Endothelial cell of umbilical vein (primary cell): Measurements from ENCODE around the gene SLC38A11. TPM values are rescaled to one million over a fixed set of nuclear protein-coding genes. Genes with fewer than 3 reads are reported as not detected.

Source experiments
- BruUV-seq: library from RNA; stranded (reverse); fragments of 400-500 nt; replicated peaks from 2 replicates; lab custom pipeline; 2021; lab: Mats Ljungman, UMichigan
- CTCF ChIA-PET: fragments of 300-600, 350-600 bp; sonication (Branson Sonifier 250); formaldehyde crosslinking; loops from one replicate; lab custom pipeline; 2021; ENCODE audit warnings: antibody characterized with exemption, inconsistent platforms; lab: Charles Lee
- POLR2A ChIA-PET: fragments of 300-600, 350-600 bp; sonication (Branson Sonifier 250); formaldehyde crosslinking; loops from one replicate; lab custom pipeline; 2021; ENCODE audit warnings: antibody characterized with exemption, inconsistent platforms; lab: Charles Lee
- DNase-seq: peaks from one replicate; pipeline ENCODE4 v3.0.0-alpha.2; 2011; ENCODE audit warnings: low read depth, low spot score
- FAIRE-seq: peaks from 2 replicates; lab custom pipeline; 2011; peaks lifted over from hg19 to GRCh38; lab: Jason Lieb, UNC
- H2AFZ ChIP-seq: 2 replicates; pipeline ENCODE4 v1.6.0; 2012; ENCODE audit warnings: low read depth, low read length, control low read depth, inconsistent platforms
- H3K27ac ChIP-seq: 2 replicates; pipeline ENCODE4 v1.5.1; 2011; ENCODE audit warnings: low read depth, mild to moderate bottlenecking, control low read depth, low read length, moderate library complexity; ENCODE audit not compliant: insufficient read depth
- H3K27me3 ChIP-seq, 2 experiments: 2 replicates each; pipeline versions ENCODE4 v1.6.0 to v1.6.1; 2011; ENCODE audit warnings: low read length in 2 of 2, mixed read lengths in 1 of 2; ENCODE audit not compliant: control insufficient read depth in 2 of 2, insufficient read depth in 2 of 2
- H3K36me3 ChIP-seq, 2 experiments: 2 replicates in 1 of 2; 3 replicates in 1 of 2; pipeline ENCODE4 v1.5.1; 2011; ENCODE audit warnings: low read length in 2 of 2, mild to moderate bottlenecking in 1 of 2, moderate library complexity in 1 of 2; ENCODE audit not compliant: control insufficient read depth in 2 of 2, insufficient read depth in 2 of 2; ENCODE audit errors: extremely low read depth in 1 of 2
- H3K4me1 ChIP-seq: 3 replicates; pipeline ENCODE4 v1.5.1; 2011; ENCODE audit warnings: mild to moderate bottlenecking, low read length; ENCODE audit not compliant: control insufficient read depth, insufficient read depth; ENCODE audit errors: extremely low read depth
- H3K4me2 ChIP-seq: 2 replicates; pipeline ENCODE4 v1.6.1; 2011; ENCODE audit warnings: low read length, control low read depth, mixed read lengths; ENCODE audit not compliant: insufficient read depth
- H3K4me3 ChIP-seq, 3 experiments: fragments of 200-600 bp in 1 of 3; sonication (generic), shearing (Covaris generic) in 1 of 3; replicated peaks in 1 of 3; 2 replicates each; pipeline ENCODE4 v1.5.1; 2011 to 2016; ENCODE audit warnings: control low read depth in 3 of 3, low read length in 3 of 3, mild to moderate bottlenecking in 2 of 3, inconsistent platforms in 1 of 3, low read depth in 1 of 3, moderate library complexity in 1 of 3; ENCODE audit not compliant: insufficient read depth in 1 of 3
- H3K79me2 ChIP-seq: 2 replicates; pipeline ENCODE4 v1.6.0; 2012; ENCODE audit warnings: low read length, inconsistent platforms; ENCODE audit not compliant: control insufficient read depth, insufficient read depth
- H3K9ac ChIP-seq: replicated peaks from 2 replicates; pipeline ENCODE3; 2011; ENCODE audit warnings: low read length, control low read depth; ENCODE audit not compliant: insufficient read depth; ENCODE audit errors: extremely low read depth
- H3K9me1 ChIP-seq: replicated peaks from 3 replicates; pipeline ENCODE4 v1.6.0; 2011; ENCODE audit warnings: mild to moderate bottlenecking, low read length; ENCODE audit not compliant: control insufficient read depth, insufficient read depth; ENCODE audit errors: extremely low read depth
- H3K9me3 ChIP-seq: replicated peaks from 2 replicates; pipeline ENCODE4 v1.5.1; 2012; ENCODE audit warnings: low read length, inconsistent platforms; ENCODE audit not compliant: control insufficient read depth, insufficient read depth
- H4K20me1 ChIP-seq: replicated peaks from 2 replicates; pipeline ENCODE3; 2011; ENCODE audit warnings: mild to moderate bottlenecking, low read length; ENCODE audit not compliant: control insufficient read depth, insufficient read depth; ENCODE audit errors: extremely low read depth
- EZH2 ChIP-seq: IDR thresholded peaks from 2 replicates; pipeline ENCODE4 v1.6.1; 2012; ENCODE audit warnings: borderline replicate concordance, low read depth, mild to moderate bottlenecking, moderate library complexity, low read length, inconsistent platforms; ENCODE audit not compliant: severe bottlenecking
- FOS ChIP-seq: IDR thresholded peaks from 2 replicates; pipeline ENCODE4 v1.6.1; 2011; ENCODE audit warnings: mild to moderate bottlenecking, low read length, moderate library complexity, borderline replicate concordance; ENCODE audit not compliant: insufficient read depth
- GATA2 ChIP-seq: IDR thresholded peaks from 2 replicates; pipeline ENCODE4 v1.7.0; 2011; ENCODE audit warnings: low read depth, mild to moderate bottlenecking, moderate library complexity, mixed read lengths, low read length; ENCODE audit not compliant: insufficient read length, insufficient read depth
- JUN ChIP-seq: IDR thresholded peaks from 2 replicates; pipeline ENCODE4 v1.6.1; 2011; ENCODE audit warnings: borderline replicate concordance, low read depth; ENCODE audit not compliant: insufficient read length, insufficient read depth
- MAX ChIP-seq: IDR thresholded peaks from 2 replicates; pipeline ENCODE4 v1.6.1; 2011; ENCODE audit not compliant: insufficient read depth, insufficient read length
- MYC ChIP-seq: IDR thresholded peaks from one replicate; pipeline ENCODE4 v1.6.1; 2011; ENCODE audit warnings: mild to moderate bottlenecking, low read depth, low read length
- POLR2A ChIP-seq: IDR thresholded peaks from 2 replicates; pipeline ENCODE4 v1.6.1; 2012; ENCODE audit warnings: low read depth, mild to moderate bottlenecking, control low read depth, low read length
- POLR2AphosphoS5 ChIP-seq: IDR thresholded peaks from 2 replicates; pipeline ENCODE4 v1.6.1; 2012; ENCODE audit warnings: low read depth, mild to moderate bottlenecking, control low read depth, low read length, moderate library complexity; ENCODE audit not compliant: insufficient read depth
- dilution Hi-C: fragments of 300-500 bp; cut with MboI; formaldehyde crosslinking; loops from one replicate; pipeline ENCODE4 v1.15.0; 2019; ENCODE audit warnings: low sequenced_read_pairs; ENCODE audit not compliant: extremely low pct_ligation_motif_present
- intact Hi-C: fragments of 100-400 bp; cut with micrococcal nuclease; formaldehyde crosslinking; loops from one replicate; pipeline ENCODE4 v1.10.0; 2022
- polyA plus RNA-seq, 4 experiments: library from polyadenylated mRNA; depleted of rRNA in 3 of 4; stranded (reverse) in 3 of 4; unstranded in 1 of 4; fragments of >200 nt; gene quantifications; 2 replicates each; pipeline versions ENCODE4 v1.2.1 to v1.2.3, GENCODE V29; 2011 to 2012; ENCODE audit warnings: missing spikeins in 1 of 4
- total RNA-seq: library from RNA; stranded (reverse); gene quantifications from 2 replicates; pipeline ENCODE4 v1.2.3, GENCODE V29; 2021
- TF ChIP-seq, protein P1 (sequence below), 2 donors: IDR thresholded peaks; 1 replicate in 1 of 2; 2 replicates in 1 of 2; pipeline ENCODE4 v1.5.1; 2011; ENCODE audit warnings: low read length in 2 of 2, mild to moderate bottlenecking in 2 of 2, moderate library complexity in 2 of 2, control low read depth in 1 of 2, inconsistent platforms in 1 of 2, low read depth in 1 of 2; ENCODE audit not compliant: insufficient read depth in 1 of 2; ENCODE audit errors: extremely low read depth in 1 of 2

Gene SLC38A11
- total and polyA plus RNA-seq, 2 donors (not counting 3 experiments of a cell fraction or from before 2014, with no cell fraction given), result not detected

DNA sequence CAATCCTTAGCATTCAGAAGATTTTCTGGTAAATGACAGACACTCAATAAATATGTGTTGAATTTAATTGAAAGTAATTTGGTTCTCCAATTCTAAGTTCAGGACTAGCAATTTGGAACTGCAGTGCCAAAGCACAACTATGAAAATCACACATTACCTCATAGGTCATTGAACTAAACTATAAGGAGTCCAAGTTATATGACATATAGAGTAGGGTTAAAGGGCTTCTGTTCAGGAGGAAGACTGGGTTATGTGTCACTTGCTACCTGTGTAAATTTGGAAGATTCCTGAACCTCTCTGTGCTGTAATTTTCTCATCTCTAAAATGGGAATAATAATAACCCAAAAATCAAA, 85.9 kb downstream of the SLC38A11 start:
- CTCF ChIA-PET, result no interaction called here
- Histone ChIP-seq H3K9me1 (no peaks in the 10 kb centered on the region), H3K9ac (no peak overlapping the region), H3K27me3 (no peaks in the 10 kb centered on the region), H3K4me1 (no peaks in the 10 kb centered on the region), H3K4me2 (no peak overlapping the region), H3K9me3 (no peaks in the 10 kb centered on the region), H3K27ac (no peak overlapping the region), H3K4me3 (no peak overlapping the region), H3K36me3 (no peaks in the 10 kb centered on the region), H3K79me2 (no peaks in the 10 kb centered on the region), H2AFZ (no peak overlapping the region), H4K20me1 (no peaks in the 10 kb centered on the region)
- POLR2A ChIA-PET, result no interaction called here
- FAIRE-seq, result no peak
- dilution Hi-C loops, result no loop called here
- BruUV-seq, result no TSS peak
- intact Hi-C loops, result no loop called here
- no peak for TF ChIP-seq FOS
- TF ChIP-seq MAX, result no peak
- TF ChIP-seq, protein P1, sequence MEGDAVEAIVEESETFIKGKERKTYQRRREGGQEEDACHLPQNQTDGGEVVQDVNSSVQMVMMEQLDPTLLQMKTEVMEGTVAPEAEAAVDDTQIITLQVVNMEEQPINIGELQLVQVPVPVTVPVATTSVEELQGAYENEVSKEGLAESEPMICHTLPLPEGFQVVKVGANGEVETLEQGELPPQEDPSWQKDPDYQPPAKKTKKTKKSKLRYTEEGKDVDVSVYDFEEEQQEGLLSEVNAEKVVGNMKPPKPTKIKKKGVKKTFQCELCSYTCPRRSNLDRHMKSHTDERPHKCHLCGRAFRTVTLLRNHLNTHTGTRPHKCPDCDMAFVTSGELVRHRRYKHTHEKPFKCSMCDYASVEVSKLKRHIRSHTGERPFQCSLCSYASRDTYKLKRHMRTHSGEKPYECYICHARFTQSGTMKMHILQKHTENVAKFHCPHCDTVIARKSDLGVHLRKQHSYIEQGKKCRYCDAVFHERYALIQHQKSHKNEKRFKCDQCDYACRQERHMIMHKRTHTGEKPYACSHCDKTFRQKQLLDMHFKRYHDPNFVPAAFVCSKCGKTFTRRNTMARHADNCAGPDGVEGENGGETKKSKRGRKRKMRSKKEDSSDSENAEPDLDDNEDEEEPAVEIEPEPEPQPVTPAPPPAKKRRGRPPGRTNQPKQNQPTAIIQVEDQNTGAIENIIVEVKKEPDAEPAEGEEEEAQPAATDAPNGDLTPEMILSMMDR (IDR thresholded peaks at IDR 0.05; ENCODE audit: extremely low read depth in 1 of 2, insufficient read depth in 1 of 2, low read depth in 1 of 2, low read length in 2 of 2), result no peak
- no peak for TF ChIP-seq EZH2
- no peak for TF ChIP-seq GATA2
- no peak for TF ChIP-seq POLR2A
- TF ChIP-seq MYC, result no peak
- no peak for TF ChIP-seq POLR2AphosphoS5
- no peak for TF ChIP-seq JUN
- no peak for DNase-seq
